Breast epithelium (tissue), 3 donors: ENCODE data around the gene EHF.

Source experiments
- POLR2A ChIP-seq: fragments of 450-650 bp; IDR thresholded peaks from one replicate; pipeline ENCODE4 v1.6.1; 2016; ENCODE audit warnings: antibody characterized with exemption, mild to moderate bottlenecking, moderate library complexity
- POLR2AphosphoS5 ChIP-seq, 3 donors: sonication (generic); formaldehyde crosslinking; IDR thresholded peaks; one replicate each; pipeline ENCODE4 v1.6.1; 2017; ENCODE audit warnings: antibody characterized with exemption in 3 of 3
- TF ChIP-seq, protein P1 (sequence below), 3 donors: fragments of 450-650 bp; IDR thresholded peaks; one replicate each; pipeline ENCODE4 v1.5.1; 2016 to 2017; ENCODE audit warnings: antibody characterized with exemption in 3 of 3, mild to moderate bottlenecking in 3 of 3, moderate library complexity in 3 of 3

GRCh38 chr11:34626393-34626792, 5.5 kb downstream of the EHF start:
- TF ChIP-seq, protein P1, sequence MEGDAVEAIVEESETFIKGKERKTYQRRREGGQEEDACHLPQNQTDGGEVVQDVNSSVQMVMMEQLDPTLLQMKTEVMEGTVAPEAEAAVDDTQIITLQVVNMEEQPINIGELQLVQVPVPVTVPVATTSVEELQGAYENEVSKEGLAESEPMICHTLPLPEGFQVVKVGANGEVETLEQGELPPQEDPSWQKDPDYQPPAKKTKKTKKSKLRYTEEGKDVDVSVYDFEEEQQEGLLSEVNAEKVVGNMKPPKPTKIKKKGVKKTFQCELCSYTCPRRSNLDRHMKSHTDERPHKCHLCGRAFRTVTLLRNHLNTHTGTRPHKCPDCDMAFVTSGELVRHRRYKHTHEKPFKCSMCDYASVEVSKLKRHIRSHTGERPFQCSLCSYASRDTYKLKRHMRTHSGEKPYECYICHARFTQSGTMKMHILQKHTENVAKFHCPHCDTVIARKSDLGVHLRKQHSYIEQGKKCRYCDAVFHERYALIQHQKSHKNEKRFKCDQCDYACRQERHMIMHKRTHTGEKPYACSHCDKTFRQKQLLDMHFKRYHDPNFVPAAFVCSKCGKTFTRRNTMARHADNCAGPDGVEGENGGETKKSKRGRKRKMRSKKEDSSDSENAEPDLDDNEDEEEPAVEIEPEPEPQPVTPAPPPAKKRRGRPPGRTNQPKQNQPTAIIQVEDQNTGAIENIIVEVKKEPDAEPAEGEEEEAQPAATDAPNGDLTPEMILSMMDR (IDR thresholded peaks at IDR 0.05), result no peak
- TF ChIP-seq POLR2A, result no peak
- no peak for TF ChIP-seq POLR2AphosphoS5 (IDR thresholded peaks at IDR 0.05)
